Upper lobe of left lung (tissue), 6 donors: ENCODE results near the gene TRIM6. TPM values are rescaled to one million over a fixed set of nuclear protein-coding genes. Genes with fewer than 3 reads are reported as not detected.
A peak's percentile ranks its signal among the peaks of the same experiment; 100 is the strongest.

Experiments
- ATAC-seq, 2 donors: fragments of 200-7000 bp; cut with Tn5 transposase; one replicate each; pipeline ENCODE4 v1.9.1; 2022; ENCODE audit warnings: mild to moderate bottlenecking in 2 of 2, moderate library complexity in 2 of 2; ENCODE audit not compliant: low FRiP score in 2 of 2
- DNase-seq, 2 donors: peaks; one replicate each; pipeline ENCODE4 v3.0.0-alpha.2; 2019 to 2020
- H3K27ac ChIP-seq, 4 donors: fragments of 200-600 bp; sonication (generic); one replicate each; pipeline ENCODE4 v1.5.1; 2016 to 2019
- H3K27me3 ChIP-seq, 4 donors: fragments of 200-600 bp; sonication (generic); one replicate each; pipeline ENCODE4 v1.5.1; 2017 to 2019
- H3K36me3 ChIP-seq, 4 donors: fragments of 200-600 bp; sonication (generic); one replicate each; pipeline ENCODE4 v1.5.1; 2016 to 2019
- H3K4me1 ChIP-seq, 4 donors: fragments of 200-600 bp; sonication (generic); one replicate each; pipeline ENCODE4 v1.5.1; 2018 to 2019
- H3K4me3 ChIP-seq, 4 donors: fragments of 200-600 bp; sonication (generic); one replicate each; pipeline ENCODE4 v1.5.1; 2017 to 2019; ENCODE audit warnings: mild to moderate bottlenecking in 2 of 4, moderate library complexity in 1 of 4
- H3K9me3 ChIP-seq, 4 donors: fragments of 200-600 bp; sonication (generic); one replicate each; pipeline ENCODE4 v1.5.1; 2018 to 2019
- CTCF ChIP-seq, 6 experiments: fragments of 450-650 bp in 4 of 6; fragments of 200-600 bp in 2 of 6; sonication (generic) in 2 of 6; IDR thresholded peaks; one replicate each; pipeline ENCODE4 v1.5.1; 2016 to 2019; ENCODE audit warnings: antibody characterized with exemption in 6 of 6
- EP300 ChIP-seq, 4 donors: sonication (generic); formaldehyde crosslinking; IDR thresholded peaks; one replicate each; pipeline ENCODE4 v1.5.1; 2017; ENCODE audit warnings: antibody characterized with exemption in 4 of 4, control low read depth in 2 of 4
- POLR2A ChIP-seq, 4 donors: fragments of 450-650 bp; IDR thresholded peaks; one replicate each; pipeline ENCODE4 v1.5.1; 2016 to 2017; ENCODE audit warnings: antibody characterized with exemption in 4 of 4, mild to moderate bottlenecking in 2 of 4
- POLR2AphosphoS5 ChIP-seq, 2 donors: sonication (generic); formaldehyde crosslinking; IDR thresholded peaks; one replicate each; pipeline ENCODE4 v1.5.1; 2017; ENCODE audit warnings: antibody characterized with exemption in 2 of 2
- WGBS, 2 donors: methylation state at CpG; one replicate each; pipeline ENCODE4 v1.1.5; 2017 to 2018; 5-methylcytosine and 5-hydroxymethylcytosine counted together
- total RNA-seq, 6 donors: library from RNA; depleted of rRNA in 4 of 6; stranded (reverse); fragments of >200 nt in 4 of 6; gene quantifications; one replicate each; pipeline versions ENCODE4 v1.1.0 to v1.2.1, GENCODE V29; 2016 to 2021
- donor health status: DM: no; HTN: no; CAD: no; lungs with moderate emphysema.
- donor health status: DM: no; HTN: yes; CAD: no; lungs with severe emphysema.

TRIM6 gene
- total RNA-seq, 6 donors from 2014 or later: 1.0 to 8.8 (median 2.1) TPM

GRCh38 chr11:5624489-5625279 is 28.2 kb downstream of the TRIM6 start, which contains the start of gene TRIM34:
Gene TRIM34 (plus strand): TSS chr11:5625001. CDS start chr11:5632332, 7,331 bp downstream.
- Histone ChIP-seq H3K27ac (peak within 1 kb of the TSS; percentile 61 to 90 (median 82)), H3K36me3 (no peaks in the 10 kb centered on the region), H3K4me3 (peak within 1 kb of the TSS; percentile 20 to 65 (median 60)), H3K27me3 (no peaks in the 10 kb centered on the region), H3K4me1 (peaks cover 31 to 39% (median 34%) of the 10 kb centered on the region in 4 donors), H3K9me3 (no peaks in the 10 kb centered on the region)
- no peak for TF ChIP-seq EP300 (IDR thresholded peaks at IDR 0.05)
- TF ChIP-seq POLR2A (IDR thresholded peaks at IDR 0.05): peak in 2 of 4 donors; percentile 47 to 66
- TF ChIP-seq POLR2AphosphoS5 (IDR thresholded peaks at IDR 0.05): peak; percentile 40
- ATAC-seq: peak; percentile 94 to 95
- DNase-seq: peak in 1 of 2 donors; percentile 82
- 11 to 12% methylated on average over 7 of the region's 7 CpGs for WGBS, 2 donors

- H3K27ac ChIP-seq: peak overlapping the region; percentile 61 to 90 (median 82)
- no peaks in the 10 kb centered on the region for H3K9me3 ChIP-seq
- WGBS, 2 donors: 7 to 12% methylated on average over 4 of the region's 4 CpGs
- peak overlapping the region; percentile 12 to 65 (median 60) for H3K4me3 ChIP-seq
- H3K4me1 ChIP-seq: peaks cover 30 to 38% (median 34%) of the 10 kb centered on the region in 4 donors
- TF ChIP-seq POLR2A (IDR thresholded peaks at IDR 0.05) (no peak), EP300 (IDR thresholded peaks at IDR 0.05) (no peak), CTCF (IDR thresholded peaks at IDR 0.05) (no peak), POLR2AphosphoS5 (IDR thresholded peaks at IDR 0.05) (no peak)
- no peak for DNase-seq
- peak in 1 of 2 donors; percentile 20 for ATAC-seq
- no peaks in the 10 kb centered on the region for H3K36me3 ChIP-seq
- no peaks in the 10 kb centered on the region for H3K27me3 ChIP-seq
These were observed 28.8 kb downstream of the TRIM6 start for GRCh38 chr11:5625281-5625680.

GRCh38 chr11:5626196-5626595 is 29.8 kb downstream of the TRIM6 start:
- no peak for DNase-seq
- Histone ChIP-seq H3K4me1 (peaks cover 21 to 29% (median 26%) of the 10 kb centered on the region in 4 donors), H3K27ac (no peak overlapping the region), H3K27me3 (no peaks in the 10 kb centered on the region), H3K4me3 (peak overlapping the region in 1 of 4 donors; percentile 65), H3K36me3 (no peaks in the 10 kb centered on the region), H3K9me3 (no peaks in the 10 kb centered on the region)
- 74 to 79% methylated on average over 5 of the region's 5 CpGs for WGBS, 2 donors
- ATAC-seq: no peak
- no peak for TF ChIP-seq POLR2AphosphoS5 (IDR thresholded peaks at IDR 0.05)
- no peak for TF ChIP-seq CTCF (IDR thresholded peaks at IDR 0.05)
- no peak for TF ChIP-seq POLR2A (IDR thresholded peaks at IDR 0.05)
- TF ChIP-seq EP300 (IDR thresholded peaks at IDR 0.05): no peak

GRCh38 chr11:5631417-5631816 is 35.0 kb downstream of the TRIM6 start:
- ATAC-seq: no peak
- TF ChIP-seq POLR2A (IDR thresholded peaks at IDR 0.05): no peak
- no peak for TF ChIP-seq EP300 (IDR thresholded peaks at IDR 0.05)
- no peak for TF ChIP-seq POLR2AphosphoS5 (IDR thresholded peaks at IDR 0.05)
- TF ChIP-seq CTCF (IDR thresholded peaks at IDR 0.05): no peak
- Histone ChIP-seq H3K27ac (no peak overlapping the region), H3K4me1 (peaks cover 0 to 1% (median under 1%) of the 10 kb centered on the region in 4 donors), H3K4me3 (no peak overlapping the region), H3K36me3 (peaks cover 3 to 31% (median 8%) of the 10 kb centered on the region in 4 donors), H3K9me3 (no peaks in the 10 kb centered on the region), H3K27me3 (no peaks in the 10 kb centered on the region)
- 71 to 78% methylated on average over 2 of the region's 2 CpGs for WGBS, 2 donors
- DNase-seq: no peak

GRCh38 chr11:5631969-5632635 is 35.7 kb downstream of the TRIM6 start:
- H3K4me3 ChIP-seq: no peak overlapping the region
- ATAC-seq: peak in 1 of 2 donors; percentile 49
- no peaks in the 10 kb centered on the region for H3K27me3 ChIP-seq
- H3K36me3 ChIP-seq: peaks cover 3 to 34% (median 8%) of the 10 kb centered on the region in 4 donors
- H3K27ac ChIP-seq: no peak overlapping the region
- TF ChIP-seq CTCF (IDR thresholded peaks at IDR 0.05): no peak
- no peak for TF ChIP-seq EP300 (IDR thresholded peaks at IDR 0.05)
- TF ChIP-seq POLR2AphosphoS5 (IDR thresholded peaks at IDR 0.05): no peak
- TF ChIP-seq POLR2A (IDR thresholded peaks at IDR 0.05): no peak
- WGBS, 2 donors: 81 to 84% methylated on average over 5 of the region's 5 CpGs
- no peak for DNase-seq
- H3K9me3 ChIP-seq: no peaks in the 10 kb centered on the region
- no peaks in the 10 kb centered on the region for H3K4me1 ChIP-seq
